HG02840 (cell line): ENCODE results near the gene TBC1D20.
"Not testable (repeated sequence)": the region's sequence is repeated elsewhere in the genome, so short reads cannot be mapped to it uniquely, and the experiment has no call there.

Experiments used
- ATAC-seq: cut with Tn5 transposase; IDR thresholded peaks from one replicate; pipeline ENCODE4 v1.9.1; 2021; ENCODE audit warnings: mild to moderate bottlenecking, moderate library complexity, moderate number of reproducible peaks; ENCODE audit not compliant: unreplicated experiment, low FRiP score

TBC1D20 gene

GRCh38 chr20:462199-462991 is at the start of gene TBC1D20:
Gene TBC1D20 (minus strand): TSS chr20:462533. CDS start chr20:462405, 128 bp downstream.
- ATAC-seq = peak; percentile 96

DNA sequence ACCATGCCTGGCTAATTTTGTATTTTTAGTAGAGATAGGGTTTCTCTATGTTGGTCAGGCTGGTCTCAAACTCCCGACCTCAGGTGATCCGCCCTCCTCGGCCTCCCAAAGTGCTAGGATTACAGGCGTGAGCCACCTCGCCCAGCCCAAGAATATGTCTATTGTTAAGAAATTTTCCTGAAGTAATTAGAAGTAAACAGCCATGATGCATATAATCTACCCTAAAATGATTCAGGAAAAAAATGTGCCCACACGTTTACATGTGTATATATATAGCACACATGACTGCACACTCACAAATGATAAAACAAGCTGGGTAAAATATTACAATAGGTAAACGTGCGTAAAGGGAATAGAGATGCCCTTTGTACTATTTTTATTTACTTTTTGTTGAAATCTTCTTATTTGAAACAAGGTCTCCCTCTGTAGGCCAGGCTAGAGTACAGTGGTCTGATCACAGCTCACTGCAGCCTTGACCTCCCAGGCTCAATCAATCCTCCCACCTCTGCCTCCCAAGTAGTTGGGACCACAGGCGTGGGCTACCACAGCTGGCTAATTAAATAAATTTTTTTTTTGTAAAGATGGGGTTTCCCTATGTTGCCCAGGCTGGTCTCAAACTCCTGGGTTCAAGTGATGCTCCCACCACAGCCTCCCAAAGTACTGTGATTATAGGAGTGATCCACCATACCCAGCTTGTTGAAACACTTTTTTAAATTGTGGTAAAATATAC is 48.2 kb upstream of the TBC1D20 start:
- ATAC-seq = not testable (repeated sequence)

DNA sequence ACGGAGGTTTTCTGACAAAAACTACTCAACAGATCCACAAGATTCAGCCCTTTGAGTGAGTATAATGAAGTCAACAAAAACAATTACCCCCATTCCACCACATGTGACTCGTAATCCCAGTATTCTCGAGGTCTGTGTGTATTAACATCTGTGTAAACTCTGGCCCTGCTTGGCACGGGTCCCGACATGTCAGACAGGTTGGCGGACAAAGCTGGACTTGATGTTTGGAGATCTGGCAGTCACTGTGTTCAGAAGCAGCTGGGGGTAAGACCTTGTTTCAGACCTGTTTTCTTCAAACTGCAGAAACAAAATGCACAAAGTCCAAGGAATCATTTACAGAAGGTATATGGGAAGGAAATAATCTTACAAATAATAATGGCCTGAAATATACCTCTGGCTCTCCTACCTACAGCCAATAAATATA is 46.0 kb upstream of the TBC1D20 start:
- not testable (repeated sequence) for ATAC-seq

GRCh38 chr20:507761-508332 is 45.5 kb upstream of the TBC1D20 start:
- ATAC-seq = no peak

- no peak for ATAC-seq
Observed at GRCh38 chr20:507006-507758, 44.8 kb upstream of the TBC1D20 start.

- no peak for ATAC-seq
Observed at GRCh38 chr20:504632-505075, 42.3 kb upstream of the TBC1D20 start.

- no peak for ATAC-seq
Observed at GRCh38 chr20:503048-503737, 40.9 kb upstream of the TBC1D20 start.

GRCh38 chr20:497979-498378 is 35.6 kb upstream of the TBC1D20 start:
- ATAC-seq = no peak

DNA sequence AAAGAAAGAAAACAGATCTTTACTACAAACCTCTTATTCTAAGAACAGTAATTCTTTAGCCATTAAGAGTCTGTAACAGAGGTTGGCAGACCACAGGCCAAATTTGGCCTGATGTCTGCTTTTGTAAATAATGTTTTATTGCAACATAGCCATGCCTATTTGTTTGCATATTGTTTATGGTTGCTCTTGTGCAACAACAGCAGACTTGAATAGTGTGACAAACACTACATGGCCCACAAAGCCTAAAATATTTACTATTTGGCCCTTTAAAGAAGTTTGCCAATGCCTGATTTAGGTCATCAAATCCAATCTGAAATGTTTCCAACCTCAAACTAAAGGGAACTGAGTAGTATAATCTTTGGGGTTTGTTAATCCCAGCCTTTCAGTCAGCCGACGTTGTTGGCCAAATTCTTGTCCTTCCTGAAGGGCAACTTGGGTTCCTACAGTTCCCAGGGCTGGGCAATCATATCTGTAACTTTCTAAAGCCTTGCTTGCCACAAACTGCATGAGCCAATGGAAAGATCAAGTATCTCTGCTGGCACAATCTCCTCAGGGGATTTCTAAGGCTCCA is 33.9 kb upstream of the TBC1D20 start:
- ATAC-seq = no peak

DNA sequence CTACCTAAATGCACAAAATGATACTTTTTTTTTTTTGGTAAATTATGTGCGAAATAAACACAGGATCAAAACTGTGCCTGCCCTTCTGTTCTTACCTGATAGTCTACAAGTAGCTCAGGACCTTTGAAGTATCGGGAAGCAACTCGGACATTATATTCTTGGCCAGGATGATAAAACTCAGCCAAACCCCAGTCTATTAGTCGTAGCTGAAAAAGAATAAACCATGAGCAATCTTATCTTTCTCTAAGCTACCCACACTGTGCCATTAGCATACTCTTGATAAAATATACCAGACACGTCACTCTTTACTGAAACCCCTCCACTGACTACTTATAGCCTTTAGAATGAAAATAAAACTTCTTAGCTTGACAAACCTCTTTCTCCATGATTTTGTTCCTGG is 29.8 kb upstream of the TBC1D20 start:
- no peak for ATAC-seq

GRCh38 chr20:487655-488054 is 25.3 kb upstream of the TBC1D20 start:
- ATAC-seq = no peak

- ATAC-seq = no peak
Observed at GRCh38 chr20:483815-484644, 21.7 kb upstream of the TBC1D20 start.

- no peak for ATAC-seq
Observed at GRCh38 chr20:481167-481566, 18.8 kb upstream of the TBC1D20 start.

DNA sequence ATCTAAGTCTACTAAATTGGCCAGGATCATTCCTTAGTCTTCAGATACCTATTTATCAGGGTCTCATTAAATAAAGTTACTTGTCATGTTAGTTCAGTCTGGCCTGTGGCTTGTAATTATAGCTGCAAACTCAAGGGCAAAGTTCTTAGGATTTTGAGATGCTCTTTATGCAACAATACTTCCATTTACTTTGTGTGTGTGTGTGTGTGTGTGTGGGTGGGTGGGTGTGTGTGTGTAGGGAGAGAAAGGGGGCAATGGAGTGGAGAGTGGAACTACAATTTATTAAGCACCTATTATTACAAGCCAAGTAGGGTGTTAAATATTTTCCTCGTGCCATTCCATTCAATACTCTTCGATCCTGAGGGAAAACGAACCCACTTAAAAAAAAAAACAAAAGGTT is 17.7 kb upstream of the TBC1D20 start:
- ATAC-seq = no peak

DNA sequence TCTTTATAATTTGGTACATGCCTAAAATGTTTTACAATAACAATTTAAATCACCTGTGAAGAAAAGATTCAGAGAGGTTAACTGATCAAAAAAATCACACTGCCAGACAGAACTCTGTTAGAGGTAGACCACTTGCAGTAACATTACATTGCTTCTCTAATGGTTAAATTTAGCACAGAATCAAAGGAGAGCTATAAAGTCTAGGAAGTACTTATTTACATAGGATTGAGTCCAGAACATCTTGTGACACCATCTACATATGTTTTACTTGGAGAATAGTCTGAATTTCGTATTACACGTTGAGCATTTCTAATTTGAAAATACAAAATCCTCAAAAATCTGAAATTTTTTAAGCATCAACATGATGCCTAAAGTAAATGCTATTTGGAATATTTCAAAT is 17.2 kb upstream of the TBC1D20 start:
- ATAC-seq = no peak

DNA sequence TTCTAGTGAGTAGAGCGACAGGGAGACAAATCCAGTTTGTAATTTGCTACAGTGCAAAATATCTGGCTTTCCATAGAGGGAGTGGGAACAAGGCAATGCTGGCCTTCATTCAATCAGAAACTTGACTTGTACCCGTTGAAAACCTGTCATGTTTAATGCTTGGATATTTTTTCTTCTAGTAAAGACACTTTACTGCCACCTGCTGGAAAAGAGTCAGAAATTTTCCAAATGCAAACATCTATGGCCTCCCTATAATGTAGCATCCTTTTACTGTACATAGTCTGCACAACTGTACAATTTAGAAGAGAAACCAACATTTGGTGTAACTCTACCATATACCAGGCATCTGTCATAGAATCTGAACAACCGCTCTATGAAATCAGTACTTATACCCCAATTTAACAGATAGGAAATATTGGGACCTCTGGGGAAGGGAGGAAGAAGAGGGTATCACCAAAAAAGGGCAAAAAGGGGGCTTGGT is 16.7 kb upstream of the TBC1D20 start:
- no peak for ATAC-seq

DNA sequence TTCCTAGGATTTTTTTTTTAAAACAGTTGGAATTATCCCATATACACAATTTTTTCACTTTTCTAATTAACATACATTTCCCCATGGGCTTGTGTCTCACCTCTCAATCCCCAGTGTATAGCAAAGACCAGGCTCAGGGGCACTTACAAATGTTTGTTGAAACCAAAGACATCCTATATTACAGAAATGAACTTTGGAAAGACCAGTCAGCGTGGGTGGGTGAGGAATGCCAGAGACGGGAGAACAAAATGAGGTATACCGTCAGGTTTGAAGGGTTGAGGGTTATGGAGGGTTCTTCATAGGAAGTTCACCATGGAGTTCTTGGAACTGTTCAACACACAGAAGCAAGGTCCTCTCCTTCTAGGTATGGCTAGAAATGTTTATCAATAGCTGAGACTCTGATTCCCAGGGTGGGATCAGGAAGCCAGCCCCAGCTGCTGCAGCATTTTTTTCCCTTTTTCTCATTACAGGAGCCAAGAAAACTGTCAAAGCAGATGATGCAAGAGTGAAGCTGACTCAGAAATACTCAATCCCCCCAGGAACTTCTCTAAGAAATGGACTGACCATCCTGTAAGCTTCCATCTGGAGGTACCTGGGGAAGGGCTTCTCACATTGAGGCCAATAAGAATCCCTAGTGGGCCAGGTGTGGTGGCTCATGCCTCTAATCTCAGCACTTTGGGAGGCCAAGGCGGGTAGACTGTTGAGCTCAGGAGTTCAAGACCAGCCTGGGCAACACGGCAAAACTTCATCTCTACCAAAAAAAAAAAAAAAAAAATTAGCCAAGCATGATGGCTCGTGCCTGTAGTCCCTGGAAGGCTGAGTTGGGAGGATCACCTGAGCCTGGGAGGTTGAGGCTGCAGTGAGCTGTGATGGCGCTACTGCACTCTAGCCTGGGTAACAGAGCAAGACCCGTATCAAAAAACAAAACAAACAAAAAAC is 15.9 kb upstream of the TBC1D20 start:
- ATAC-seq = no peak
